Measurements from ENCODE around the gene TFPI2.

DNA sequence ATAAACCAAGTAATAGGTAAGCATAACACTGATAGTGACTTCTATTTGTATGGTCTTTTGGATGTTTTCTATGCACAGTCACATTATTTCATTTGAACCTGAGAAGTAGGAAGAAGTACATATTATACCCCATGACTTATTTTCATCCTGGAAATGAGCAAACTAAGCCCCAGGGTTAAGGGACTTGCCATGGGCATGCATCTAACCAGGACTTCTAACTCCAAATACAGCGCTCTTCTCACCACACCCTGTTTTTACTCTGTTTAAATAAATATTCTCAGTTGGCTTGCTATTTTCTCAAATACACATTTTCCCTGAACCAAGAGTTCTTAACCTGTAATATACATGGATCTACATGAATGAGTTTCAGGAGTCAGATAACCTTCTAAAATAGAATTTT is 47.3 kb upstream of the TFPI2 start:
- TF ChIP-seq, protein P1, sequence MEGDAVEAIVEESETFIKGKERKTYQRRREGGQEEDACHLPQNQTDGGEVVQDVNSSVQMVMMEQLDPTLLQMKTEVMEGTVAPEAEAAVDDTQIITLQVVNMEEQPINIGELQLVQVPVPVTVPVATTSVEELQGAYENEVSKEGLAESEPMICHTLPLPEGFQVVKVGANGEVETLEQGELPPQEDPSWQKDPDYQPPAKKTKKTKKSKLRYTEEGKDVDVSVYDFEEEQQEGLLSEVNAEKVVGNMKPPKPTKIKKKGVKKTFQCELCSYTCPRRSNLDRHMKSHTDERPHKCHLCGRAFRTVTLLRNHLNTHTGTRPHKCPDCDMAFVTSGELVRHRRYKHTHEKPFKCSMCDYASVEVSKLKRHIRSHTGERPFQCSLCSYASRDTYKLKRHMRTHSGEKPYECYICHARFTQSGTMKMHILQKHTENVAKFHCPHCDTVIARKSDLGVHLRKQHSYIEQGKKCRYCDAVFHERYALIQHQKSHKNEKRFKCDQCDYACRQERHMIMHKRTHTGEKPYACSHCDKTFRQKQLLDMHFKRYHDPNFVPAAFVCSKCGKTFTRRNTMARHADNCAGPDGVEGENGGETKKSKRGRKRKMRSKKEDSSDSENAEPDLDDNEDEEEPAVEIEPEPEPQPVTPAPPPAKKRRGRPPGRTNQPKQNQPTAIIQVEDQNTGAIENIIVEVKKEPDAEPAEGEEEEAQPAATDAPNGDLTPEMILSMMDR (IDR thresholded peaks at IDR 0.05): no peak
- TF ChIP-seq ZFX (IDR thresholded peaks at IDR 0.05; ENCODE audit: borderline replicate concordance): no peak
